Stimulated activated naive CD4-positive, alpha-beta T cell treated with Interleukin-2 at 50 U/mL for 16 hours (primary cell): ENCODE measurements around the gene PITPNM3.
"Not testable (repeated sequence)": the region's sequence is repeated elsewhere in the genome, so short reads cannot be mapped to it uniquely, and the experiment has no call there.

Source experiments
- DNase-seq: peaks from one replicate; lab custom pipeline; 2025; lab: John Stamatoyannopoulos, UW

The PITPNM3 gene

GRCh38 chr17:6574687-6575595 lies 18.6 kb upstream of the PITPNM3 start:
- peak; percentile 15 for DNase-seq

GRCh38 chr17:6573982-6574686 lies 17.8 kb upstream of the PITPNM3 start:
- no peak for DNase-seq

- DNase-seq, result not testable (repeated sequence)
Measured at GRCh38 chr17:6573495-6573894, 17.1 kb upstream of the PITPNM3 start.

GRCh38 chr17:6572972-6573370 lies 16.6 kb upstream of the PITPNM3 start:
- DNase-seq, result no peak

GRCh38 chr17:6571452-6571781 lies 15.1 kb upstream of the PITPNM3 start:
- no peak for DNase-seq

- DNase-seq, result no peak
Measured at GRCh38 chr17:6570731-6571451, 14.5 kb upstream of the PITPNM3 start.

- no peak for DNase-seq
Measured at GRCh38 chr17:6569370-6570285, 13.3 kb upstream of the PITPNM3 start.

GRCh38 chr17:6568184-6568758 lies 11.9 kb upstream of the PITPNM3 start:
- no peak for DNase-seq

GRCh38 chr17:6567528-6568183 lies 11.3 kb upstream of the PITPNM3 start:
- DNase-seq, result no peak

GRCh38 chr17:6561446-6561845 lies 5.1 kb upstream of the PITPNM3 start:
- no peak for DNase-seq

- DNase-seq, result no peak
Measured at GRCh38 chr17:6560496-6560895, 4.1 kb upstream of the PITPNM3 start.

- DNase-seq, result no peak
Measured at GRCh38 chr17:6559753-6560215, 3.4 kb upstream of the PITPNM3 start.

- DNase-seq, result no peak
Measured at GRCh38 chr17:6558932-6559752, 2.8 kb upstream of the PITPNM3 start.

- no peak for DNase-seq
Measured at GRCh38 chr17:6558276-6558675, 1.9 kb upstream of the PITPNM3 start.

GRCh38 chr17:6557040-6557438 lies 684 bp upstream of the PITPNM3 start:
- DNase-seq, result no peak

- DNase-seq, result no peak
Measured at GRCh38 chr17:6555331-6556120, 829 bp downstream of the PITPNM3 start.

- no peak for DNase-seq
Measured at GRCh38 chr17:6554871-6555330, 1.5 kb downstream of the PITPNM3 start.

GRCh38 chr17:6554342-6554741 lies 2.0 kb downstream of the PITPNM3 start:
- DNase-seq, result no peak
